Lower leg skin (tissue), 3 donors: ENCODE results near the gene REC114.

Source experiments
- POLR2A ChIP-seq, 2 donors: fragments of 450-650 bp; IDR thresholded peaks; one replicate each; pipeline ENCODE4 v1.6.1; 2016 to 2017; ENCODE audit warnings: antibody characterized with exemption in 2 of 2, mild to moderate bottlenecking in 1 of 2, moderate library complexity in 1 of 2
- TF ChIP-seq, protein P1 (sequence below), 3 donors: fragments of 450-650 bp; IDR thresholded peaks; one replicate each; pipeline ENCODE4 v1.5.1; 2016; ENCODE audit warnings: antibody characterized with exemption in 3 of 3, mild to moderate bottlenecking in 3 of 3, moderate library complexity in 2 of 3

DNA sequence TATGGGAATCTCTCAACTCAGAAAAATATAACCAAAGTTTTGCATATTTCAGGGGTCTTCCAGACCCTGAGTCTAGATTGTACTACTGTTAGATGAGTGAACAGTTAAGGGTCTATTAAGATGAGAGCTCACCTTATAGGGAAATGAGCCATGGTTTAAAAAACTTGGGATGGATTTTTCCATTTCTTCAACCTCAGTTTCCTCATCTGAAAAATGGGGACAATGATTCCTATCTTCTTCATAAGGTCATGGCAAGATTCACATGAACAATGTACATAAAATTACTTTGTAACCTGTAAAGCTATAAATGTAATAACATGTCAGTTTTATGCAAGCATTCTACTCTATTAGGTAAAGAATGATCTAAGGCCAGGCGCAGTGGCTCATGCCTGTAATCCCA, 161.5 kb downstream of the REC114 start:
- no peak for TF ChIP-seq POLR2A (IDR thresholded peaks at IDR 0.05)
- TF ChIP-seq, protein P1, sequence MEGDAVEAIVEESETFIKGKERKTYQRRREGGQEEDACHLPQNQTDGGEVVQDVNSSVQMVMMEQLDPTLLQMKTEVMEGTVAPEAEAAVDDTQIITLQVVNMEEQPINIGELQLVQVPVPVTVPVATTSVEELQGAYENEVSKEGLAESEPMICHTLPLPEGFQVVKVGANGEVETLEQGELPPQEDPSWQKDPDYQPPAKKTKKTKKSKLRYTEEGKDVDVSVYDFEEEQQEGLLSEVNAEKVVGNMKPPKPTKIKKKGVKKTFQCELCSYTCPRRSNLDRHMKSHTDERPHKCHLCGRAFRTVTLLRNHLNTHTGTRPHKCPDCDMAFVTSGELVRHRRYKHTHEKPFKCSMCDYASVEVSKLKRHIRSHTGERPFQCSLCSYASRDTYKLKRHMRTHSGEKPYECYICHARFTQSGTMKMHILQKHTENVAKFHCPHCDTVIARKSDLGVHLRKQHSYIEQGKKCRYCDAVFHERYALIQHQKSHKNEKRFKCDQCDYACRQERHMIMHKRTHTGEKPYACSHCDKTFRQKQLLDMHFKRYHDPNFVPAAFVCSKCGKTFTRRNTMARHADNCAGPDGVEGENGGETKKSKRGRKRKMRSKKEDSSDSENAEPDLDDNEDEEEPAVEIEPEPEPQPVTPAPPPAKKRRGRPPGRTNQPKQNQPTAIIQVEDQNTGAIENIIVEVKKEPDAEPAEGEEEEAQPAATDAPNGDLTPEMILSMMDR (IDR thresholded peaks at IDR 0.05) = no peak
